Measurements from ENCODE around the gene MAST3. TPM values are rescaled to one million over a fixed set of nuclear protein-coding genes. Genes with fewer than 3 reads are reported as not detected.

The MAST3 gene
- total RNA-seq, 1 experiment from 2014 or later = 10.4 TPM

DNA sequence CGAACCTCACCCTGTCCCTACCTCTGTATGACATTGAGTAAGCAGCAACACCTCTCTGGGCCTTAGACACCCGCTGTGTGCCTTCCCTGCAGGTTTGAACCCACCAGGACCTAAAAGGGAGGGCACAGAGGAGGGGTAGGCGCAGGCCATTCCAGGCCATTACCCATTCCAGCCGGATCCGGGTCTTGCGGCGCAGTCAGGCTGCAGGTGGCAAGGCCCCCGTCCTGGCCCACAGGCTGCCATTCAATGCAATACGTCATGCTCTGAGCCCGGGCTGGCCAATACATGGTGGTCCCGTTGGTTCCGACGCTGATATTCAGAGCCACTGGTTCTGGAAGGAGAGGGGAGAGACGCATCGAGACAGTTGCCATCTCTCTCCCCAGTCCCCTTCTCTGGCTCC is 28.2 kb upstream of the MAST3 start:
- no peak overlapping the region for H2BK15ac ChIP-seq (ENCODE audit: low read depth, low read length)
- H2BK12ac ChIP-seq (ENCODE audit: insufficient read length, low read depth, low read length) = no peak overlapping the region
- H3K14ac ChIP-seq (ENCODE audit: insufficient read depth, low read length) = no peak overlapping the region
- WGBS (ENCODE audit: extremely low coverage, insufficient read length, low lambda C conversion rate) = no CpG with 5 or more reads among the region's 15 CpGs
- H2BK120ac ChIP-seq (ENCODE audit: low read depth, low read length, poor library complexity, severe bottlenecking) = no peak overlapping the region
- Mint-ChIP-seq H3K36me3 (ENCODE audit: insufficient read depth in 1 of 3, low read depth in 3 of 3) (no peaks in the 10 kb centered on the region), H3K4me1 (peaks cover 0 to 11% of the 10 kb centered on the region in 2 experiments; a peak in 2 of 4 replicates), H3K27ac (no peak overlapping the region), H3K27me3 (ENCODE audit: low read depth) (peaks cover 7% of the 10 kb centered on the region), H3K9me3 (no peaks in the 10 kb centered on the region; a peak in 1 of 5 replicates), H3K4me3 (no peak overlapping the region)
- H3K4me2 ChIP-seq (ENCODE audit: insufficient read depth, insufficient read length, low read length) = no peak overlapping the region
- H2AK5ac ChIP-seq (ENCODE audit: insufficient read length, low read length) = no peak overlapping the region
- H3K56ac ChIP-seq (ENCODE audit: insufficient read length, low read depth, low read length) = no peak overlapping the region
- no peak overlapping the region for H3K9ac ChIP-seq (ENCODE audit: extremely low read depth, insufficient read length, low read length)
- no peak overlapping the region for H3T11ph ChIP-seq (ENCODE audit: low read length)
- H2BK5ac ChIP-seq (ENCODE audit: insufficient read length, low read length) = no peak overlapping the region
- H3K27me3 ChIP-seq (ENCODE audit: insufficient read depth, low read length) = no peaks in the 10 kb centered on the region
- H4K5ac ChIP-seq (ENCODE audit: insufficient read length, low read depth, low read length) = no peak overlapping the region
- no peak overlapping the region for H3K27ac ChIP-seq (ENCODE audit: insufficient read length, low read depth, low read length)
- no peaks in the 10 kb centered on the region for H3K23me2 ChIP-seq (ENCODE audit: insufficient read length, low read depth, low read length, poor library complexity, severe bottlenecking)
- no peaks in the 10 kb centered on the region for H3K4me1 ChIP-seq (ENCODE audit: insufficient read depth, low read length)
- H4K20me1 ChIP-seq (ENCODE audit: control insufficient read depth, insufficient read depth, insufficient read length) = no peaks in the 10 kb centered on the region
- no peaks in the 10 kb centered on the region for H3K79me2 ChIP-seq (ENCODE audit: insufficient read depth, low read length)
- H2AFZ ChIP-seq (ENCODE audit: low read length) = no peak overlapping the region
- no peak overlapping the region for H3K23ac ChIP-seq (ENCODE audit: insufficient read length, low read depth, low read length)
- H2BK20ac ChIP-seq (ENCODE audit: low read depth, low read length, poor library complexity, severe bottlenecking) = no peak overlapping the region
- H4K91ac ChIP-seq (ENCODE audit: insufficient read length, low read depth, low read length) = no peak overlapping the region
- TF ChIP-seq, protein P1, sequence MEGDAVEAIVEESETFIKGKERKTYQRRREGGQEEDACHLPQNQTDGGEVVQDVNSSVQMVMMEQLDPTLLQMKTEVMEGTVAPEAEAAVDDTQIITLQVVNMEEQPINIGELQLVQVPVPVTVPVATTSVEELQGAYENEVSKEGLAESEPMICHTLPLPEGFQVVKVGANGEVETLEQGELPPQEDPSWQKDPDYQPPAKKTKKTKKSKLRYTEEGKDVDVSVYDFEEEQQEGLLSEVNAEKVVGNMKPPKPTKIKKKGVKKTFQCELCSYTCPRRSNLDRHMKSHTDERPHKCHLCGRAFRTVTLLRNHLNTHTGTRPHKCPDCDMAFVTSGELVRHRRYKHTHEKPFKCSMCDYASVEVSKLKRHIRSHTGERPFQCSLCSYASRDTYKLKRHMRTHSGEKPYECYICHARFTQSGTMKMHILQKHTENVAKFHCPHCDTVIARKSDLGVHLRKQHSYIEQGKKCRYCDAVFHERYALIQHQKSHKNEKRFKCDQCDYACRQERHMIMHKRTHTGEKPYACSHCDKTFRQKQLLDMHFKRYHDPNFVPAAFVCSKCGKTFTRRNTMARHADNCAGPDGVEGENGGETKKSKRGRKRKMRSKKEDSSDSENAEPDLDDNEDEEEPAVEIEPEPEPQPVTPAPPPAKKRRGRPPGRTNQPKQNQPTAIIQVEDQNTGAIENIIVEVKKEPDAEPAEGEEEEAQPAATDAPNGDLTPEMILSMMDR (conservative IDR thresholded peaks at IDR 0.05) = no peak
- H4K8ac ChIP-seq (replicated peaks; ENCODE audit: insufficient read length, low read depth, low read length) = no peak overlapping the region
- DNase-seq = no peak
- H3K9me3 ChIP-seq (ENCODE audit: control insufficient read depth, low read depth, low read length) = no peaks in the 10 kb centered on the region
- H3K18ac ChIP-seq (ENCODE audit: insufficient read length, low read depth, low read length) = no peak overlapping the region
- no peak overlapping the region for H3K4ac ChIP-seq (ENCODE audit: low read depth, low read length)
- no peaks in the 10 kb centered on the region for H3K79me1 ChIP-seq (ENCODE audit: insufficient read depth, low read depth, low read length, poor library complexity, severe bottlenecking)

Measured in H9 (cell line).